Panc1 (cell line): Measurements from ENCODE around the gene SMOC2. TPM values are rescaled to one million over a fixed set of nuclear protein-coding genes. Genes with fewer than 3 reads are reported as not detected.

Experiments
- ATAC-seq: fragments of 200-7000 bp; cut with Tn5 transposase; 2 replicates; pipeline ENCODE4 v1.9.1; 2020; ENCODE audit warnings: mild to moderate bottlenecking, moderate library complexity
- BruUV-seq: library from RNA; stranded (reverse); fragments of 400-500 nt; replicated peaks from 2 replicates; lab custom pipeline; 2021; lab: Mats Ljungman, UMichigan
- CTCF ChIA-PET: fragments of 300-600 bp; sonication (Branson Sonifier 250); formaldehyde crosslinking; loops from one replicate; lab custom pipeline; 2022; ENCODE audit warnings: antibody characterized with exemption; lab: Charles Lee
- POLR2A ChIA-PET: fragments of 300-600 bp; sonication (Branson Sonifier 250); formaldehyde crosslinking; loops from one replicate; lab custom pipeline; 2022; ENCODE audit warnings: antibody characterized with exemption; lab: Charles Lee
- DNase-seq: peaks from one replicate; pipeline ENCODE4 v3.0.0-alpha.2; 2010; ENCODE audit warnings: low read depth, low spot score
- H3K27ac ChIP-seq: 2 replicates; pipeline ENCODE4 v1.5.1; 2011; ENCODE audit warnings: mild to moderate bottlenecking, low read length, inconsistent platforms
- H3K27me3 ChIP-seq: fragments of 200-500 bp; sonication (Bioruptor generic); 2 replicates; pipeline ENCODE4 v1.6.0; 2014; ENCODE audit warnings: low read length, inconsistent platforms; ENCODE audit not compliant: control insufficient read depth, insufficient read depth
- H3K36me3 ChIP-seq: fragments of 200-500 bp; sonication (Bioruptor generic); 2 replicates; pipeline ENCODE4 v1.5.1; 2014; ENCODE audit warnings: inconsistent platforms, mild to moderate bottlenecking, low read length, moderate library complexity; ENCODE audit not compliant: control insufficient read depth, insufficient read depth
- H3K4me1 ChIP-seq: 2 replicates; pipeline ENCODE4 v1.5.1; 2011; ENCODE audit warnings: inconsistent platforms, mild to moderate bottlenecking, low read length, moderate library complexity; ENCODE audit not compliant: control insufficient read depth, insufficient read depth
- H3K4me3 ChIP-seq, 2 experiments: 2 replicates each; pipeline ENCODE4 v1.5.1; 2011 to 2012; ENCODE audit warnings: low read depth in 2 of 2, low read length in 2 of 2, mild to moderate bottlenecking in 2 of 2, inconsistent platforms in 1 of 2, moderate library complexity in 1 of 2
- H3K9me3 ChIP-seq: fragments of 200-500 bp; sonication (Bioruptor generic); 2 replicates; pipeline ENCODE4 v1.5.1; 2014; ENCODE audit warnings: low read depth, mild to moderate bottlenecking, inconsistent platforms, low read length, moderate library complexity; ENCODE audit not compliant: control insufficient read depth, insufficient read depth
- CTCF ChIP-seq: fragments of 450-650 bp; IDR thresholded peaks from 2 replicates; pipeline ENCODE4 v1.5.1; 2017; ENCODE audit warnings: mild to moderate bottlenecking
- POLR2AphosphoS5 ChIP-seq: IDR thresholded peaks from 2 replicates; pipeline ENCODE4 v1.6.1; 2012; ENCODE audit warnings: mild to moderate bottlenecking, low read depth, low read length, moderate library complexity
- REST ChIP-seq, 2 experiments: IDR thresholded peaks; 2 replicates each; pipeline ENCODE4 v1.6.1; 2011 to 2012; ENCODE audit warnings: low read depth in 2 of 2, control low read depth in 1 of 2, low read length in 1 of 2, mild to moderate bottlenecking in 1 of 2, moderate library complexity in 1 of 2; ENCODE audit not compliant: insufficient read depth in 1 of 2
- SIN3A ChIP-seq: IDR thresholded peaks from 2 replicates; pipeline ENCODE4 v1.6.1; 2012; ENCODE audit warnings: low read depth, mild to moderate bottlenecking, low read length, moderate library complexity, borderline replicate concordance; ENCODE audit not compliant: insufficient read depth
- TCF7L2 ChIP-seq: IDR thresholded peaks from 2 replicates; pipeline ENCODE4 v1.6.1; 2011; ENCODE audit warnings: mild to moderate bottlenecking, low read depth, low read length, inconsistent platforms
- in situ Hi-C: cut with HindIII; loops from 2 replicates; pipeline ENCODE4 v1.10.0; 2016; ENCODE audit warnings: low sequenced_read_pairs, low pct_unique_long_range_greater_than_20kb
- intact Hi-C: fragments of 100-400 bp; cut with micrococcal nuclease; formaldehyde crosslinking; loops from one replicate; pipeline ENCODE4 v1.10.0; 2022; ENCODE audit not compliant: unreplicated experiment
- total RNA-seq: library from RNA; stranded (reverse); gene quantifications from one replicate; pipeline ENCODE4 v1.2.1, GENCODE V29; 2021; ENCODE audit not compliant: unreplicated experiment

Gene SMOC2
- total RNA-seq, 1 experiment from 2014 or later = 0.13 TPM

GRCh38 chr6:168711666-168712300 is 270.8 kb downstream of the SMOC2 start:
- H3K36me3 ChIP-seq = no peaks in the 10 kb centered on the region
- ATAC-seq = no peak
- ChIA-PET CTCF (no interaction called here), POLR2A (no interaction called here)
- H3K9me3 ChIP-seq = no peaks in the 10 kb centered on the region
- no peak for TF ChIP-seq POLR2AphosphoS5
- no peak overlapping the region for H3K27ac ChIP-seq
- H3K27me3 ChIP-seq = peaks cover 27% of the 10 kb centered on the region
- no peak for DNase-seq
- in situ Hi-C loops = no loop called here
- BruUV-seq = no TSS peak
- intact Hi-C loops = loop anchor here (5.0 kb wide), 1 partner anchor 339 kb away; no protein-coding TSS in a partner anchor
- no peak overlapping the region for H3K4me3 ChIP-seq
- no peaks in the 10 kb centered on the region for H3K4me1 ChIP-seq

- Histone ChIP-seq H3K9me3 (no peaks in the 10 kb centered on the region), H3K4me3 (no peak overlapping the region), H3K27ac (no peak overlapping the region), H3K4me1 (no peaks in the 10 kb centered on the region), H3K36me3 (no peaks in the 10 kb centered on the region), H3K27me3 (peaks cover 24% of the 10 kb centered on the region)
- POLR2A ChIA-PET = no interaction called here
- in situ Hi-C loops (no loop called here), intact Hi-C loops (loop anchor here (5.0 kb wide), 1 partner anchor 341 kb away; no protein-coding TSS in a partner anchor)
- BruUV-seq = no TSS peak
- no peak for TF ChIP-seq POLR2AphosphoS5
- TF ChIP-seq TCF7L2 = no peak
- TF ChIP-seq SIN3A = no peak
- no peak for TF ChIP-seq REST (IDR thresholded peaks at IDR 0.05; ENCODE audit: insufficient read depth in 1 of 2, low read depth in 2 of 2, low read length in 1 of 2)
- no peak for TF ChIP-seq CTCF
- ATAC-seq = no peak
- CTCF ChIA-PET = interaction anchor here (1.2 kb wide), 1 partner anchor 16 kb away, joined by 5 read pairs; no protein-coding TSS in a partner anchor
- DNase-seq = no peak
Measured at GRCh38 chr6:168712993-168713392, 272.0 kb downstream of the SMOC2 start.

GRCh38 chr6:168713839-168714238 is 272.9 kb downstream of the SMOC2 start:
- POLR2A ChIA-PET = interaction anchor here (0.6 kb wide), 1 partner anchor 60 kb away, joined by 4 read pairs; no protein-coding TSS in a partner anchor
- Histone ChIP-seq H3K36me3 (no peaks in the 10 kb centered on the region), H3K9me3 (no peaks in the 10 kb centered on the region), H3K4me3 (no peak overlapping the region), H3K27me3 (peaks cover 18% of the 10 kb centered on the region), H3K27ac (no peak overlapping the region), H3K4me1 (no peaks in the 10 kb centered on the region)
- in situ Hi-C loops = no loop called here
- DNase-seq (no peak), ATAC-seq (peak; percentile 93)
- CTCF ChIA-PET = interaction anchor here (1.2 kb wide), 1 partner anchor 17 kb away, joined by 5 read pairs; no protein-coding TSS in a partner anchor
- intact Hi-C loops = loop anchor here (5.0 kb wide), 1 partner anchor 342 kb away; no protein-coding TSS in a partner anchor
- no peak for TF ChIP-seq TCF7L2
- TF ChIP-seq POLR2AphosphoS5 = no peak
- TF ChIP-seq CTCF = peak; percentile 83
- TF ChIP-seq SIN3A = no peak
- TF ChIP-seq REST (IDR thresholded peaks at IDR 0.05; ENCODE audit: insufficient read depth in 1 of 2, low read depth in 2 of 2, low read length in 1 of 2) = no peak
- BruUV-seq = no TSS peak
